ENCODE results near the gene ABHD5. TPM values are rescaled to one million over a fixed set of nuclear protein-coding genes. Genes with fewer than 3 reads are reported as not detected.

Gene ABHD5
- total and polyA plus RNA-seq, 9 donors: 4.4 to 36.2 (median 11.3) TPM

GRCh38 chr3:43695863-43696262, 5.1 kb downstream of the ABHD5 start:
- no peaks in the 10 kb centered on the region for H3K9me3 ChIP-seq
- H3K4me3 ChIP-seq: no peak overlapping the region
- no peak for DNase-seq
- no peaks in the 10 kb centered on the region for H3K27me3 ChIP-seq
- no peak overlapping the region for H3K27ac ChIP-seq
- peaks cover 2% of the 10 kb centered on the region for H3K4me1 ChIP-seq (ENCODE audit: insufficient read depth)
- TF ChIP-seq POLR2A (IDR thresholded peaks at IDR 0.05): no peak
- TF ChIP-seq, protein P1, sequence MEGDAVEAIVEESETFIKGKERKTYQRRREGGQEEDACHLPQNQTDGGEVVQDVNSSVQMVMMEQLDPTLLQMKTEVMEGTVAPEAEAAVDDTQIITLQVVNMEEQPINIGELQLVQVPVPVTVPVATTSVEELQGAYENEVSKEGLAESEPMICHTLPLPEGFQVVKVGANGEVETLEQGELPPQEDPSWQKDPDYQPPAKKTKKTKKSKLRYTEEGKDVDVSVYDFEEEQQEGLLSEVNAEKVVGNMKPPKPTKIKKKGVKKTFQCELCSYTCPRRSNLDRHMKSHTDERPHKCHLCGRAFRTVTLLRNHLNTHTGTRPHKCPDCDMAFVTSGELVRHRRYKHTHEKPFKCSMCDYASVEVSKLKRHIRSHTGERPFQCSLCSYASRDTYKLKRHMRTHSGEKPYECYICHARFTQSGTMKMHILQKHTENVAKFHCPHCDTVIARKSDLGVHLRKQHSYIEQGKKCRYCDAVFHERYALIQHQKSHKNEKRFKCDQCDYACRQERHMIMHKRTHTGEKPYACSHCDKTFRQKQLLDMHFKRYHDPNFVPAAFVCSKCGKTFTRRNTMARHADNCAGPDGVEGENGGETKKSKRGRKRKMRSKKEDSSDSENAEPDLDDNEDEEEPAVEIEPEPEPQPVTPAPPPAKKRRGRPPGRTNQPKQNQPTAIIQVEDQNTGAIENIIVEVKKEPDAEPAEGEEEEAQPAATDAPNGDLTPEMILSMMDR (IDR thresholded peaks at IDR 0.05): no peak
- H3K36me3 ChIP-seq: no peaks in the 10 kb centered on the region
- intact Hi-C loops (cut with DNase I): loop anchor here in 1 of 4 donors (10.0 kb wide), 1 partner anchor 71 kb away; the partner anchor contains the start of gene ANO10

DNA sequence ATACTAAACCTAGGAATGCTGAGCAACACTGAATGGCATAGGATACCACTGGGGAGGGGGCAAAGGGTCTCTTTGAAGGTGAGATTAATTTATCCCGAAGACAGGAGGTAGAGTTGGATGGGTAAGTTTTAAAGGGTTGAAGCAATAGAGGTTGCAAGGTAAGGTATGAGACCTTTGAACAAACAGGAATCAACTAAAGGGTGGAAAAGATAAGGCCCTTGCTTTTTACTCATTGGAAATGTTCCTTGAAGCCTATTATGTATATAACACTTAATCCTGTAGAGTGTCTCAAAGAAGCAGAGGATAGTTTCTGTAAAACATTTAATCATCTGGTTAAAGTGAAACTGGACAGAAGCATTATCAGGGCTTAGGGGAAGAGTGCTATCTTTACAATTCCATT, 5.7 kb downstream of the ABHD5 start:
- Histone ChIP-seq H3K27me3 (no peaks in the 10 kb centered on the region), H3K4me1 (ENCODE audit: insufficient read depth) (peaks cover 2% of the 10 kb centered on the region), H3K9me3 (no peaks in the 10 kb centered on the region), H3K4me3 (no peak overlapping the region), H3K36me3 (no peaks in the 10 kb centered on the region), H3K27ac (no peak overlapping the region)
- TF ChIP-seq EP300 (IDR thresholded peaks at IDR 0.05) (no peak), POLR2A (IDR thresholded peaks at IDR 0.05) (no peak)
- TF ChIP-seq, protein P1 (IDR thresholded peaks at IDR 0.05): no peak
- no peak for DNase-seq
- 74 to 81% (median 79%) methylated on average over 1 of the region's 1 CpG for WGBS, 3 donors
- intact Hi-C loops (cut with DNase I): loop anchor here in 1 of 4 donors (10.0 kb wide), 1 partner anchor 72 kb away; the partner anchor contains the start of gene ANO10

DNA sequence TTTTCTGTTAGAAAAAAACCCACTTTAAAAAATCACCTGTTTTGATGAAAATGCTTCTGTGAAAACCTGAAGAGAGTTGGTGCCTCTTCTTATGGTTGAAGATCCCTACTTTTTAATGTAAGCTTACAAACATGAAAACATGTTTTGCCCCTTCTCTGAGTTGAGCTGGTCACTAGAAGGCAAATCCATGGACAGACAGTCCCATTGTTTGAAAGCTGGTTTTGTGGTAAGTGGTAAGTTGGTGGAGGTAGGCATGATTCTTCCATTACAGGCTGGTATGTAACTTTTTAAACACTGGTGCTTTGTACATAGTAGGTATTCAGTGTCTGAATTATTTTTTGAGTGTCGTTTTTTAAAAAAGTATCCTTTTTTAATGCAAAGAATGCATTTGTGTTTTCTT, 6.1 kb downstream of the ABHD5 start:
- no peaks in the 10 kb centered on the region for H3K4me1 ChIP-seq (ENCODE audit: insufficient read depth)
- H3K4me3 ChIP-seq: no peak overlapping the region
- intact Hi-C loops (cut with DNase I): loop anchor here in 1 of 4 donors (10.0 kb wide), 1 partner anchor 72 kb away; the partner anchor contains the start of gene ANO10
- no peak for DNase-seq
- no peak for TF ChIP-seq POLR2A (IDR thresholded peaks at IDR 0.05)
- TF ChIP-seq, protein P1 (IDR thresholded peaks at IDR 0.05): no peak
- no peak for TF ChIP-seq EP300 (IDR thresholded peaks at IDR 0.05)
- no peaks in the 10 kb centered on the region for H3K27me3 ChIP-seq
- no peaks in the 10 kb centered on the region for H3K9me3 ChIP-seq
- H3K27ac ChIP-seq: no peak overlapping the region
- 89 to 90% (median 90%) methylated on average over 1 of the region's 1 CpG for WGBS, 3 donors
- no peaks in the 10 kb centered on the region for H3K36me3 ChIP-seq

DNA sequence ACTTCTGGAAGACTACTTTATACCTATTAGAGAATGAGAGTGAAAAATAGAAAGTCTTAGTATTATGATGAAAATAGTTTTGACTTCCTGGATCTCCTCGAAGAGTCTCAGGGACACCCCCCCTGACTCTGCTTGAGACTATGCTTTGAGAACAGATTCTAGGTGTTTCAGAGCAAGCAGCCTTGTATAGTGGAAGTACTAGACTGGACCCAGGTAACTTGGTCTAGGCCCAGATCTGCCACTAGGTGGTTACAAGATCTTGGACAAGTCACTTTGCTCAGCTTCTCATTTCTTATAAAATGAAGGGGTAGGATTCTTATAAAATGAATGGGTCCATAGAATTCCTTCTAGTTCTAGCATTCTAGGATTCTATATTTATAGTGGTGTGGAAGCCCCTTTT, 9.1 kb downstream of the ABHD5 start:
- 38 to 89% (median 50%) methylated on average over 1 of the region's 1 CpG for WGBS, 3 donors
- Histone ChIP-seq H3K4me3 (no peak overlapping the region), H3K4me1 (ENCODE audit: insufficient read depth) (no peaks in the 10 kb centered on the region), H3K36me3 (no peaks in the 10 kb centered on the region), H3K27ac (no peak overlapping the region), H3K9me3 (no peaks in the 10 kb centered on the region), H3K27me3 (no peaks in the 10 kb centered on the region)
- no peak for DNase-seq
- intact Hi-C loops (cut with DNase I): loop anchor here in 1 of 4 donors (10.0 kb wide), 1 partner anchor 75 kb away; the partner anchor contains the start of gene ANO10
- no peak for TF ChIP-seq EP300 (IDR thresholded peaks at IDR 0.05)
- TF ChIP-seq POLR2A (IDR thresholded peaks at IDR 0.05): no peak
- TF ChIP-seq, protein P1 (IDR thresholded peaks at IDR 0.05): no peak
